Measurements from ENCODE around the gene KBTBD12.
A peak's percentile ranks its signal among the peaks of the same experiment; 100 is the strongest.

KBTBD12 gene

DNA sequence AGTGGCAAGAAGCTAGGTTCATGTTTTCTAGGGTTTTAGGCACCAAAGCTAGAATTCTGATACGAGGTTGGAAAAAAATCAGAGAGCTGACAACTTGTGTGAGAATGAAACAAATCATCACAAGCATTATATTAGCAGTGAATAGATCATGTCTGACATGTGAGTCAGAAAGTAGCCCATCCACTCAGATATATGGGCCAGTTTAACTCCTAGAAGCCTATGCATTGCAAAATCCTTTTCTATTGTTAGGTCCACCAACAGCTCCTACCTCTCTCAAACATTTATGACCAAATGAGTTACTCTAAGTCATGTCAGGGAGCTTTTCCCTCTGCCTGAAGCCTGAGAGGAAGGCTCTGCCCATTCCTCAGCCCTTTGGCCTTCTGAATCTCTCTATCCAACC, 44.0 kb downstream of the KBTBD12 start:
- Mint-ChIP-seq H3K4me3 (no peak overlapping the region), H3K4me1 (no peaks in the 10 kb centered on the region), H3K9me3 (no peaks in the 10 kb centered on the region), H3K27me3 (peaks cover 17% of the 10 kb centered on the region), H3K27ac (no peak overlapping the region)
- ATAC-seq (no peak), DNase-seq (no peak)

DNA sequence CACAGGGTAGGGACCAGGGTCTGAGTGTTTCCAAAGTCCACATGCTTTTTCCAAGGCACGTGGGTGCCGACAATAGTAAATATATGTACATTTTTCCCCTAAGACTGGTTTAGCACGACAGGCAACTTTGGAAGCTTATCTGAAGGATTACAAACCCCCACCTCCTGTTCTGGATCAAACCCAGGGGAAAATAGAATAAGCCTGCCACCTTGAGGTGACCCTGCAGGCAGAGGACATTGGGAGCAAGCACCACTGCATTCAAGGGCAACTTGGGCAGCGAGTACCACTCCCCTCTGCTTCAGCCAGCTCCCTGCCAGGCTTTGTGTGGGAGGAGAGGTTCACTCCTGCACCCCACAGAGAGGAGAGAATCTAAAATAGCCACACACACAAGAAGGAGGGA, 44.8 kb downstream of the KBTBD12 start:
- DNase-seq (no peak), ATAC-seq (no peak)
- Mint-ChIP-seq H3K4me3 (no peak overlapping the region), H3K27me3 (peaks cover 12% of the 10 kb centered on the region), H3K4me1 (no peaks in the 10 kb centered on the region), H3K9me3 (no peaks in the 10 kb centered on the region), H3K27ac (no peak overlapping the region)

DNA sequence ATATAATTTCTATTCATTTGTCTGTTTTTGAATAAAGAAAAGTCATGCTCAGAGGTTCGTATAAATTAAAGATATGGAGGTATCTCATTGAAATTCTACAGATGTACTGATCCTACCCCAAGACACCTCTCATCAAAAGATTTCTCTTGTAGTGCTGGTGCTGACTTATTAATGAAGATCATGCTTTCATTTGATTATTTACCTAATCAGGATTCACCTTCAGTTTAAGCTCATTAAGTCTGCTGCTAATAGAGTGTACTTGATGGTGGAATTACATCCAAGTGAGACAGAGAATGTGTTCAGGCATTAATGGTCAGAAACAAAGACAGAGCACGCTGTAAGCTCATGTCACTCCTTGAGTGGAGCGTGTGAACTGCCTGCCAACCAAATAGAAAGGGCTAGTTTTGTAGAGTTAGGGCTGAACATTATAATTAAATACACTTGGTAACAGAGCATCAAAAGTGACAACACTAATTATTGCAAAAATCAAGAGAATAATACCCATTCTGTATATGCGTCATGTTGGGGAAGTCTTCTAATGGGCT, 45.5 kb downstream of the KBTBD12 start:
- no peak for DNase-seq
- no peak overlapping the region for H3K4me3 Mint-ChIP-seq
- peaks cover 9% of the 10 kb centered on the region for H3K27me3 Mint-ChIP-seq
- ATAC-seq: no peak
- H3K27ac Mint-ChIP-seq: no peak overlapping the region
- no peaks in the 10 kb centered on the region for H3K9me3 Mint-ChIP-seq
- H3K4me1 Mint-ChIP-seq: peaks cover 1% of the 10 kb centered on the region

DNA sequence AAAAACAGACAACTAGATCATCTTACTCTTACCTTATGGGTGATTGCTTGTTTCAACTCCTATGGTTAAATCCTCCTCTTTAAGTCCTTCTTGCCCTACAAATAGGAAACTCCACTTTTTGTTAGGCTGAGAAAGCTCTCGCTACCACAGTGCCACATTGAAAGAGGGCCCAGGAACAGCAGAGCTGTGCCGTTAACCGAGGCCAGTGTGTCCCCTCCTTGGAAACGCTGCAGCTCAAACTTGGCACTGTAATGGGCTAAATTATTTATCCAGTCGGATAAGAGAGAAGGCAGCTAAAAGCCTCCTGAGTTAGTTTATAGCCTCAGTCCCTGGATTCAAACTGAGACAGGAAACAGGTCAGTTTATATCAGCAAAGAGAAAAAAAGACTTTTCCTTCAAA, 46.1 kb downstream of the KBTBD12 start:
- H3K9me3 Mint-ChIP-seq: no peaks in the 10 kb centered on the region
- H3K27me3 Mint-ChIP-seq: peaks cover 13% of the 10 kb centered on the region
- H3K27ac Mint-ChIP-seq: no peak overlapping the region
- H3K4me3 Mint-ChIP-seq: no peak overlapping the region
- peaks cover 6% of the 10 kb centered on the region for H3K4me1 Mint-ChIP-seq
- DNase-seq (no peak), ATAC-seq (no peak)

DNA sequence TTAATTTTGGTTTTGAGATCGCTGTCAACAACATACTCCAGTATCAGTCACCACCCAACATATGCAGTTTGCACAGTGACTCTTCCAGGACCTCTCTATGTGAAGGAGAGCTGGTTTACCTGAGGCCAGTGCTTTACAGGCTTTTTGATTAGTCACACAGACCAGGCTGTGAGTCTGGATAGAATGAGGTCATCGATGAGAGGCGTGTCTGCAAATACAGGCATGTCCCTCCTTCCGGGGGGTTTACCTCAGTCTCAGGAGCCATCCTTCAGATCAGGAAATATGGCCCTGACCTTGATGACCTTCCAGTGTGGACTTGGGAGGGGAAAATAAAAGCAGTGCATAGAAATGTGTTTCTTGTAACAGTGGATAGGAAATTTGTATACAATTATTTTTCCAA, 46.9 kb downstream of the KBTBD12 start:
- DNase-seq (no peak), ATAC-seq (no peak)
- no peak overlapping the region for H3K27ac Mint-ChIP-seq
- H3K4me3 Mint-ChIP-seq: no peak overlapping the region
- H3K9me3 Mint-ChIP-seq: no peaks in the 10 kb centered on the region
- H3K27me3 Mint-ChIP-seq: peaks cover 21% of the 10 kb centered on the region
- peaks cover 6% of the 10 kb centered on the region for H3K4me1 Mint-ChIP-seq

DNA sequence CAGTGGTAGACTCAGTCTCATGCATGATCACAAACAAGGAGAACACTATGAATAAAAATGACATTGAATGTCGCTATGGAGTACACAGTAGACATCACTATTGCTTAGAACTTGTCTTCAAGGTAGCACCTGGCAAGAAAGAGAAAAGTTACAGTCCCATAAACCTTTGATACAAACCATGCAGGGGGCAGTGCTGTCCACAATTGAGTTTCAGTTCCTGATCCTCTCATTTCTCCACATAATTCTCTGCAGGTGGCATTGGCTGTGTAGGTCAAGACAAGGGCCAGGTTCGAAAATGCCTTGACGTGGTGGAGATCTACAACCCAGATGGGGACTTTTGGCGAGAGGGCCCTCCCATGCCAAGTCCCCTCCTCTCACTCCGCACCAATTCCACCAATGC, 47.9 kb downstream of the KBTBD12 start:
- no peak overlapping the region for H3K27ac Mint-ChIP-seq
- peaks cover 20% of the 10 kb centered on the region for H3K27me3 Mint-ChIP-seq
- no peak overlapping the region for H3K4me3 Mint-ChIP-seq
- H3K4me1 Mint-ChIP-seq: peaks cover 6% of the 10 kb centered on the region
- H3K9me3 Mint-ChIP-seq: no peaks in the 10 kb centered on the region
- DNase-seq (no peak), ATAC-seq (no peak)

DNA sequence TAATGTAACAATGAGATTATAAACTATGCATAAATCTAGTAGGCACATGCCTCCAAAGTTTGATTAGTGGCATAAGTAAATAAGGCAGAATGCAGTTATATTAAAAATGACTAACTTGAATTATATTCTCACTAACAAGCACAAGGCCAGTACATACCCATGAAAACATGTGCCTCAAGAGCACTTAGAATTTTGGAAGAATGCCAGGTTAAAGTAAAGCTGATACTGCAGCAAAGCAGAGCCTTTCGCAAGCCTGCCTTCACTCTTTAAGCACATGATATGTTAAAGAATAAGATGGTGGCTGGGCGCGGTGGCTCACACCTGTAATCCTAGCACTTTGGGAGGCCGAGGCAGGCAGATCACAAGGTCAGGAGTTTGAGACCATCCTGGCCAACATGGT, 49.0 kb downstream of the KBTBD12 start:
- Mint-ChIP-seq H3K4me3 (no peak overlapping the region), H3K4me1 (peaks cover 6% of the 10 kb centered on the region), H3K27ac (no peak overlapping the region), H3K27me3 (peaks cover 17% of the 10 kb centered on the region), H3K9me3 (no peaks in the 10 kb centered on the region)
- DNase-seq (no peak), ATAC-seq (no peak)

DNA sequence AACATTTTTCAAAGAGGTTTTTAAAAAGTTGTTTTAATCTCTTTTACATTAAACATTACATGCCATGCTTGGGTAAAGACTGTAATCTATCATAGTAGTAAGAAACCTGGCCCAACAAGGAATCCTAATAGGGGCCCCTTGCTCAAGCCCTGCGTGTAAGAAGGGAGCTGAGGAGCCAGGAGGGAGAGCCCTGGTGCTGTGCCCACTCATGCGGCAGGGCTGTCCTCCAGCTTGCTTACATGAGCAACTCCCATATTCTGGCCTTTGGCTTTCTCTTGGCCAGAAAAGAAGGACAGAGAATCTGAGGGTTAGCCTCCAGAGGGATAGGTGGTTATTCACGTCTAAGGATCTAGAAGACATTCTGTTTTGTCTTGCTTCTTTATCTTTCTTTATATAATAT, 49.8 kb downstream of the KBTBD12 start:
- H3K27ac Mint-ChIP-seq: no peak overlapping the region
- H3K9me3 Mint-ChIP-seq: no peaks in the 10 kb centered on the region
- H3K4me1 Mint-ChIP-seq: peaks cover 6% of the 10 kb centered on the region
- no peak overlapping the region for H3K4me3 Mint-ChIP-seq
- peaks cover 17% of the 10 kb centered on the region for H3K27me3 Mint-ChIP-seq
- DNase-seq (no peak), ATAC-seq (no peak)

DNA sequence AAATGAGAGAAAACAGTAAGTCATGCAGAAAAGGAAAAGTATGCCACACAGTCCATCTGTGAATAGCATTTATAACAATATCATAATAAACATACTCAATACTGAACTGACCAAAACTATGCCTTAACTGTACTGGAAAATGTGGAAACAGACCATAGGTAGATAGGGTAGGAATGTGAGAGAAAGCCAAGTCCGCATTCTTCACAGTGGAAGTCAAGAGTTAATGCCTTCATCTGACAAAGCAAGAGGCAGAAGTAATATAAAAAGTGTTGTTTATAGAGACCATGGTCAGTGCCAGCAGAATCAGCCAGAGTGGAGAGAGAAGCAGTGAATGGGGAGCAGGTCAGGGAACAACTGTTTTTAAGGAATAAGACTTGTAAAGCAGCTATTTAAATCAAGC, 52.3 kb downstream of the KBTBD12 start:
- no peak for ATAC-seq
- Mint-ChIP-seq H3K27ac (no peak overlapping the region), H3K27me3 (peaks cover 26% of the 10 kb centered on the region), H3K4me3 (no peak overlapping the region), H3K4me1 (peaks cover 6% of the 10 kb centered on the region), H3K9me3 (no peaks in the 10 kb centered on the region)
- no peak for DNase-seq

DNA sequence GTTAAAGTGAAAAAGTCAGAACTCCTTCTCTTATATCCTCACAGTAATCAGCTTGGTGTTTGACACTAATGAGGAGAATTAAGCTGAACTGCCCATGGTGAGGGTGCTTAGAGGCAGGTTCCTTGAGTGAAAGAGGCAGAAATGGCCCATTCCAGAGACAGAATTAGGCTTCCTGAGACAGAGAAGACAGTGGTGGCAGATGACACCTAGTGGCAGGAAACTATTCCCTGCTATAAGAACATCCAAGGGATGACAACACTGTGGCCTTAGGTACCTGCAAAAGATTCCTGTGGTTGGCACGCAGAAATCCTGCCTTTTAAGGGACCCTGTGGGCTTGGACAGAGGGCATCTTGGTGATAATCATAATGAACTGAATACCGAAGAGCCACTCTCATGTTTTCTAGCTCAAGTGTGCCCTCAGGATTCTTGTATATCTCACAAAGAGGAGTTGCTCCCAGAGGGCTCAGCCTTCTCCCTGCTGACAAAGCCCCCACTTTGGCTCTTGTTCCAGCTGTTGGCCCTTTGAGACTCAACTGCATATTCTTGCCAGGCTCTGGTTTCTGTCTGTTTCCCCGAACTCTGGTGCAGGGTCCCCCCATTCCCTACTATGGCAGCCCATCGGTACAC, 56.0 kb downstream of the KBTBD12 start:
- Mint-ChIP-seq H3K27ac (no peak overlapping the region), H3K4me1 (no peaks in the 10 kb centered on the region), H3K27me3 (peaks cover 32% of the 10 kb centered on the region), H3K9me3 (no peaks in the 10 kb centered on the region), H3K4me3 (no peak overlapping the region)
- DNase-seq (no peak), ATAC-seq (peak; percentile 63)

DNA sequence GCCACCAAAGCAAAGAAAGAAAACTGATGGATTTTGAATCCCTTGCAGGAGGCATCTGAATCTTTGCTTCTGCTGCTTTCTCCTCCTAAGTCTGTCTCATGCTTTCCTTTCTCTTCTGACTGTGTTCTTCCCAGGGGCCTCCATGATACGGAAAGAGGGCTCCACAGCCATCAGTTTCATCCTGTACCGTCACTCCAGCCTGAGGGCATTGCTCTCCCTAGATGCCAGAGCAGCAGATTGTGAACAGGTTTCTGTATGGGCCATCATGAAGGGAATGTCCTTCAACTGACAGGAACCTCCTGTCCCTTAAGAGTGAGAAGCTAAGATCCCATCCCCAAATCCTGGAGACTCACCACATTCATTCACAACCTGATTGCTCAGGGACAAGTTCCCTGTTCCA, 59.2 kb downstream of the KBTBD12 start:
- no peak overlapping the region for H3K4me3 Mint-ChIP-seq
- H3K27me3 Mint-ChIP-seq: peaks cover 24% of the 10 kb centered on the region
- ATAC-seq: no peak
- H3K4me1 Mint-ChIP-seq: no peaks in the 10 kb centered on the region
- no peak overlapping the region for H3K27ac Mint-ChIP-seq
- no peaks in the 10 kb centered on the region for H3K9me3 Mint-ChIP-seq
- DNase-seq: no peak

DNA sequence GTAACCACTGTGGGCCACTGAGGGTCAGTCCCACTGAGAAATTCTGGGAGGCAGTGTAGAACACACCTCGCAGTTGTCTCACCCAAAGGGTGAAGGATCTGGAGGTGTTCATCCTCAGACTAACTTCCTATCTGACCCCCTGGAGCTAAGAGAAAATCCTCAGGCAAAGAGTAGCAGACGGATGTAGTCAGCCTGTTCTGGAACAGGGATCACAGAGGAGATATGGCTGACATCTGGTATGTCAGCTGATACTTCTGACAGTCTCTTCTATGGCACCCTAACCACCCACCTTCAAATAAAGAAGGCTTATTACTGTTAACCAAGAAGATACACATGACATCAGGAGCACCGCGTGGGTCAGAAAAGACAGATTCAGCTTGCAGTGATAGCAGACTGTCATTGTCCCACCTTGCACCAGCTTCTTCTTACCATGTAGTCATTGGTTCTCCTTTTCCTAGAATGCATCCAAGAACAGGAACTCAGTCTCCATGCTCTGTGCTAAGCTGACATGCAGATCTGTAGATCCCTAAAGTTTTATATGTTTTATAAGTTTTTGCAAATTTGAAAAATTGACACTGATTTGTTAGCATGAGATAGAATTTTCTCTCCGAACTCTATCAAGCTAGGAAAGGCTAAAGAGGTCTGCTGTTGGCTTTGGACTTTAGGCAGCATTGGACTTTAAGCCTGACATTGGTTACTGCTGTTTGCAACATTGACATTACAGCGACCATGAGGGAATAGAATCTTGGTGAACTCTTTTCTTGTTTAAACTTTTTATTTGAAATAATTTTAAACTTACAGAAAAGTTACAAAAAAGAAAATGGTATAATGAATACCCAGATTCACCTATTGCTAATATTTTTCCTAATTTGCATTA, 60.4 kb downstream of the KBTBD12 start:
- H3K4me1 Mint-ChIP-seq: no peaks in the 10 kb centered on the region
- ATAC-seq (no peak), DNase-seq (no peak)
- H3K27me3 Mint-ChIP-seq: peaks cover 24% of the 10 kb centered on the region
- H3K4me3 Mint-ChIP-seq: no peak overlapping the region
- no peaks in the 10 kb centered on the region for H3K9me3 Mint-ChIP-seq
- no peak overlapping the region for H3K27ac Mint-ChIP-seq

DNA sequence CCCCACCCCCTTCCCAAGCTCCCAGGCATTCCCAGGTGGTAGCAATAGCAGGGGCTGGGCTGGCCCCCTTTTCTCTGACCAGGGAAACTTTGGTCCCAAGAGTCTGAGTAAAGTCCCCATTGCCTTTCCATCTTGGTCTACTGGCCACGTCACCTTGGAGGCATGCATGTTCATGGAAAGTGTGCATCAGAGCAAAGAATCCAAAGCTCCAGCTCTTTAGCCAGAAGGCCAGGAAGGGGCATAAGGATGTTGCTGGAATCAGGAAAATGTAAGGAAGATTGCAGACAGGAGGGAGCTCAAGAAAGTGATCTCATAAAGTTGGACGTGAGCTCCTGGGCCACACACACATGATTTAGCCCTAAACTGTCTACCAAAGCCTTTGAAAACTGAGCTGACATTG, 63.6 kb downstream of the KBTBD12 start:
- Mint-ChIP-seq H3K4me3 (no peak overlapping the region), H3K27me3 (peaks cover 15% of the 10 kb centered on the region), H3K9me3 (no peaks in the 10 kb centered on the region), H3K27ac (no peak overlapping the region), H3K4me1 (no peaks in the 10 kb centered on the region)
- DNase-seq: no peak
- ATAC-seq: no peak

DNA sequence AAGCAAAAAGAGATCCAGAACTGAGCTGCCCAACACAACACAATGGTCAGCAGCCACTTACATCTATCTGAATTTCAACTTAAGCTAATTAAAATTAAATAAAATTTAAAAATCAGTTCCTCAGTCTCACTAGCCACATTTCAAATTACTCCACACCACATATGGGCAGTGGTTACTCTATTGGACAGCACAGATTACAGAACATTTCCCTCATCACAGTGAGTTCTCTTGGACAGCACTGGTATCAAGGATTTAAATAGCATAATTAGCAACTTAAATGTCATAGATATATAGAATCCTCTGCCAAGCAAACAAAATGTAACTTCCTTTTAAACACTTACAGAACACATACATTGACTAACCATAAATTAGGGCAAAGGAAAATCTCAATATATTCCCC, 64.4 kb downstream of the KBTBD12 start:
- ATAC-seq (no peak), DNase-seq (no peak)
- Mint-ChIP-seq H3K4me3 (no peak overlapping the region), H3K27me3 (peaks cover 15% of the 10 kb centered on the region), H3K9me3 (no peaks in the 10 kb centered on the region), H3K27ac (no peak overlapping the region), H3K4me1 (no peaks in the 10 kb centered on the region)

DNA sequence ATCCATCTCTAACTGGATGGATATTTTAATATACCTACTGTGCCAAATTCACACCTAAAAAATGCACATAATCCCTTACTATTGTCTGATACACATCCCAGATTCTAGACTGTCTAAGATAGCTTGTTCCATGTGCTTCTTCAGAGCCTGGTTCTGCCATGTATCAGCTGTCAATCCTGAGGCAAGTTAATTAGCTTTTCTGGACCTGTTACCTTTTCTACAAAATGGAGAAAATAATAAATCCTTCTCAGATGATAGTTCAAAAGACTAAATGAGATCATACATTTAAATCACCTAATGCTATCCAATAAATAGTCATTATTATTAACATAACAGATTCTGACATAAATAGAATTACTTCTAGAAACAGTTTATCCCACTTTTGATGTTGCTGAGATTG, 66.1 kb downstream of the KBTBD12 start:
- DNase-seq: no peak
- Mint-ChIP-seq H3K27me3 (peaks cover 13% of the 10 kb centered on the region), H3K4me3 (no peak overlapping the region), H3K4me1 (no peaks in the 10 kb centered on the region), H3K27ac (no peak overlapping the region), H3K9me3 (no peaks in the 10 kb centered on the region)
- ATAC-seq: no peak

DNA sequence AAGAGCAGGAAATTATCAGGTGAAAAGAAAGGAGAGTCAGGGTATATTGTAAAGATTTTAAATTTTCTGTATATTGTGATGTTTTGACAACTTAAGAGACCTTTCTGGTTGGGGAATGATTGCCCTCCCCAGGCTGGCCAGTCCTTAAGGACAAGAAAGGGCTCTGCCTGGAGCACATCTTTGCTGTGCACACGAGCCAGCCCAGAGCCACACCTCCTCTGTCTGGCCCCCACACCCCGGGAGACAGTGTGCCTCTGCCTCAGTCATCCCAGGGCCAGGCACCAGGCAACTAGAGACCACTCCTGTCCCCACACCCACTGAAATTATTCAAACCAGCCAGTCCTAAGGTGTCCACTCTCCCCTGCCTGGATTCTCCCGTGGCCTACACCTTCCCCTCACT, 67.1 kb downstream of the KBTBD12 start:
- H3K4me3 Mint-ChIP-seq: no peak overlapping the region
- no peaks in the 10 kb centered on the region for H3K4me1 Mint-ChIP-seq
- no peak for DNase-seq
- H3K9me3 Mint-ChIP-seq: no peaks in the 10 kb centered on the region
- no peak for ATAC-seq
- no peak overlapping the region for H3K27ac Mint-ChIP-seq
- peaks cover 7% of the 10 kb centered on the region for H3K27me3 Mint-ChIP-seq

Data from stimulated activated naive CD8-positive, alpha-beta T cell treated with anti-CD3 and anti-CD28 coated beads, Interleukin-15, amount 100 ng/mL, for 72 hours (primary cell).